Middle frontal gyrus (tissue), 1 donor: ENCODE measurements around the gene EGFL7.

ENCODE experiments used
- DNase-seq: peaks from one replicate; pipeline ENCODE4 v3.0.0-alpha.2; 2015; ENCODE audit warnings: low spot score; ENCODE audit errors: extremely low spot score

Gene EGFL7

DNA sequence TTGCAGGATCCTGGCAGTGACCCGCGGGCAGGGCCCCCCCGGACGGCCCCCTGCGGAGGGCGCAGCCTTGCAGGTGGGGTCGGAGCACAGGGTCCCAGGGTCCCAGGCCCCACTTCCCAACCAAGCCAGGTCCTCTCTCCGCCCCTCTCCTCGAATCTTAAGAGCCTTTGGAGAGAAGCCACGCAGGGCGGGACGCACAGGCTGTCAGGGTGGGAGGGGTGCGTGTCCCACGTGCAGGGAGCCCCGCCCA lies 18.4 kb upstream of the EGFL7 start:
- no peak for DNase-seq

- no peak for DNase-seq
These were observed 17.9 kb upstream of the EGFL7 start for GRCh38 chr9:136644593-136645351.

DNA sequence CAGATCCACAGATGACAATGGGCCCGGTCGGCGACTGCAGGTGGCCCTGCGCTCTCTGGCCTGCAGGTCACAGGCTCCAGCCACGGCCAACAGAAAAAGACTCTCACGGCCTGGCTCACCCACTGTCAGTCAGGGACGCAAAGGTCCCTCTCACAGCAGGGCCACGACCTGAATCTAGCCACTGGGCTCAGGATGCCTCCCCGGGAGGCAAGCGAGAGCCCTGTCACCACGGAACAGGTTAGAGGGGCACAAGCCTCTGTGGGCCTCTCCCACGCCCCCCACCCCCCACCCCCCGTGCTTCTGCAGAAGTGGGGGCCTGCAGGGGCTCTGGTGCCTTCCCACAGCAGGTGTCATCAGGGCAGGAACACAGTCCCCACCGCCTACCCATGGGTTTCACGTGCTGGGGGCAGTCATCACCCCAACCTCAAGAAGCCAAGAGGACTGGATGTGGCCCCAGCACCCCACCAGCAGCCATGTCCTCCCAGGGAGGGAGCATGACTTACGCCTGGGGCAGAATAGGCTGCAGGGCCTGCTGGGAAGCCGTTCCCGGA lies 17.3 kb upstream of the EGFL7 start:
- no peak for DNase-seq

DNA sequence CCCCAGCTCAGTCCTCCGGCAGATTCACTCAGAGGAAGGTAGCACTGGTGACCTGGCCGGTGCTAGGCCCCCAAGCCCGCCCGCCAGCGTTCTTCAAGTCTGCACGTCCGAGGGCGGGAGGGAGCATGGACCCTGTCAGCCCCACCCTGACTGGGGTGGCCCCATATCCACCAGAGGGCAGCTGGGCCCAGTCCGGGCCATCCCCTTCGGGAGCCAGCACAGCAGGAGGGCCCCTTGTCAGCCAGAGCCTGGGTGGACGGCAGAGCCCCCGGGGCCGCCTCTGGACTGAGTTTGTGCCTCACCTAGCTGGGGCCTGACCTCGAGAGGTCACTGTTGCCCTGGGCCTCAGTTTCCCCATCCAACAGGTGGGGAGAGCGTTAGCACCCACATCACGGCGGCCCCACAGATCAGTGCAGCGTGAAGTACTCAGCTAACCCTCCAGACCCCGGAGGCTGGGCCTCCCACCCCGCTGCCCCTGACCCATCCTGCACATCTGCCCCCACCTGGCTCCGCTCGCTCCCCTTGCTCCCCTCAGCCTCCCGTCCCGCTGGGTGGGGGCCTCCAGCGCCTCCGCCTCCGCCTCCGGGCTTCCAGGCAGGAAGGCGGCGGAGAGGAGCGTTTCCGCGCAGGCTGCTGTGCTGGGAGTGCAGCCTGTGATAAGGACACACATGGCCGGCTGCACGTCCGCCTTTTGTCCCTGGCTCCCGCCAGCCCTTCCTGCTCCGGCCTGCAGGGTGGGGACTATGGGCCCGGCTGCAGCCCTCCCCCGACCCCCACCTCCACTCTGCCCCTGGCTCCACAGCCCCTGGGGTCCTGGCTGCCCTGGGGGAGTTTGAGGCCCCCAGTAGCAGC lies 16.6 kb upstream of the EGFL7 start:
- no peak for DNase-seq

- no peak for DNase-seq
These were observed 15.6 kb upstream of the EGFL7 start for GRCh38 chr9:136646827-136647711.

DNA sequence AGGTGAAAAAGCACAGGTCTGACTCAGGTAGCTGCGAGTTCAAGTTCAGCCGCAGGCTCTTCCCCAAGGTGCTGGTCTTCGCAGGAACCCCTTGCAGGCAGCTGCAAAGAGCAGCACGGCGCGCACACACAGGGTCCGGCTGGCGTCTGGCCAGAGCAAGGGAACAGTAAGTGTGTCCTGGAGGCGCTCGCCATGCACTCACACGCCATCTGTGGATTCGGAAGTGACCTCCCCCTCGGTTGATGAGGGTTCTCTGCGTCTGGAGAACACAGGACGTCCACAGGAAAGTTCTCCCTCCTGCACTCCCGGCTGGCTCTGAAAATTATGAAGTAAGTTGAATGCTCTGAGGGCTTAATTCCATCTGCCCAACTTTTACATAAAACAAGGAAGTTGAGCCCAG lies 14.0 kb upstream of the EGFL7 start:
- no peak for DNase-seq

- no peak for DNase-seq
These were observed 12.7 kb upstream of the EGFL7 start for GRCh38 chr9:136650021-136650420.

DNA sequence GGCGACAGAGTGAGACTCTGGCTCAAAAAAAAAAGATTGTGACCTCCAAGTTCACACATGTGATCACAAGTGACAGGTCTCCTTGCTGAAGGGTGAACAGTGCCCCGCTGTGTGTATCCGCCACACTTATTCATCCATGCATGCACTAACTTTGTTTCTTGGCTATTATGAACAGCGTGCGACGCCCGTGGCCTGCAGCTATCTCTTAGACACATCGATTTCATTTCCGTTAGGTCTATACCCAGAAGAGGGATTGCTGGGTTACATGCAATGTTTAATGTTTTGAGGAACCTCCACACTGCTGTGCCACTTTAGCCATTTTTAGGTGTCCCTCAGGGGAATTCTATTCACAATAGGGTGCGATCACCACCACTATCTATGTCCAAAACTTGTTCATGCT lies 12.1 kb upstream of the EGFL7 start:
- DNase-seq: no peak

- no peak for DNase-seq
These were observed 10.9 kb upstream of the EGFL7 start for GRCh38 chr9:136651860-136652259.

GRCh38 chr9:136653323-136654079 lies 9.2 kb upstream of the EGFL7 start:
- no peak for DNase-seq

DNA sequence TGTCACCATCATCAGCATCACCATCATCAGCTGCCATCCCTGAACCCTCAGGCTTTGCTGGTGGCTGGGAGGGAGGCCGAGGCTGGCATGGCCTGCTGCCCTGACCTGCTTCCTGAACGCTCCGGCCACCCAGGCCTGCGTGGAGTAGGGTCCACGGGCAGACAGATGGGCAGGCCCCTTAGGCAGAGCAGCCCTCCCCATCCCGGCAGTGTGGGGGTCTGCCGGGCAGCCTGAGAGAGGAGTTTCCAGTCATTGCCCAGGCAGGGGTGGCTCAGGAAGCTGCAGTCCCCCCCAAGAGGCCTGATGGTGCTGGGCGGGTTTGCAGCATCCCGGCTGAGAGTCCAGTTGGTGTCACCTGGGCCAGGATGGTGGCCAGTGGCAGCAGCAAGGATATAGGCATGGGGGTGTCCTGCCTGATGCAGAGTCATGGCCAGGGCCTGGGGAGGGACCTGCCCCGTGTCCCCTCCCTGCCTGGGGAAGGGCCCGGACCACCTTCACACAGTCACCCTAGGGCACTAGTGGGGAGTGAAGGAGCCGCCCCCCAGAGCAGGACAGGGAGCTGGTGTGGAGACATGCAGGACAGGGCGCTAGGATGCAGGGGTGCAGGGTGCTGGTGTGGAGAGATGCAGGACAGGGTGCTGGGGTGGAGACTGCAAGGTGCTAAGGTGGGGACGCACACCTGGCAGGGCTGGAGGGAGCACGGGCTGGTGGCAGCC lies 7.7 kb upstream of the EGFL7 start:
- no peak for DNase-seq

GRCh38 chr9:136655536-136656182 lies 7.1 kb upstream of the EGFL7 start:
- no peak for DNase-seq

- DNase-seq: no peak
These were observed 6.5 kb upstream of the EGFL7 start for GRCh38 chr9:136656183-136656738.

DNA sequence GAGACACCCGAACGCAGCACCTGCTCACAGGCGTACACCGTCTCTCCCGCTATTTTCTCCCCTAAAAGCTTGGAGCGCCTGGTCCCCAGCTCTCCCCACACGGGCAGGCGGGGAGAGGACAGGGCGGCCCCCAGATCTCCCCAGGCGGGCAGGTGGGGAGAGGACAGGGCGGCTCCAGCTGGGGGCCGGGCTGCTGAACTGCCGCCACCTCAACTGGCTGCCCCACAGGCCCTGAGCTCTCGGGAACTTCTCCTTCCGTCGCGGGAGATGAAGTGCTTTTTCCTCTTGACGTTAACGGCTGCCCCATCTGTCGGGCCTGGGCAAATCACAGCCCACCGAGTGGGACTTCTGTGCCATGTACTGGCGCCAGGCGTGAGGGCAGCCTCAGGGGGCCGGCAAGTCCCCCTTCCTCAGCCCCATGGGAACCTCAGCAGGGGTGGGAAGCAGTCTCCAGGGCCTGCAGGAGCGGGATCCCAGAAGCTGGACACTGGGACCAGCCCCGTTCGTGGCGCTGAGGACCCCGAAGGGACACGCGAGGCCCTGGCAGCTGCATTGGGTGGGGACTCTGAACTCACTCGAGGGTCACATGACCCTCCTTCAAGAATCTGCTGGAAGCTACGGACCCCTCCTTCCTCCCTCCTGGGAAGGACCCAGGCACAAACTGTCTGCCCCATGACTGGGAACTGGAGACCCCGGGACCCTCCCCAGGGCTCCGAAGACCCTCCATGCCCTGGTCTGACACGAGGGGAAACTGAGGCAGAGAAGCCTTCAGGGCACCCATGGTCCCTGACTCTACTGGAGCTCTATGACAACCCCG lies 5.7 kb upstream of the EGFL7 start:
- DNase-seq: no peak

DNA sequence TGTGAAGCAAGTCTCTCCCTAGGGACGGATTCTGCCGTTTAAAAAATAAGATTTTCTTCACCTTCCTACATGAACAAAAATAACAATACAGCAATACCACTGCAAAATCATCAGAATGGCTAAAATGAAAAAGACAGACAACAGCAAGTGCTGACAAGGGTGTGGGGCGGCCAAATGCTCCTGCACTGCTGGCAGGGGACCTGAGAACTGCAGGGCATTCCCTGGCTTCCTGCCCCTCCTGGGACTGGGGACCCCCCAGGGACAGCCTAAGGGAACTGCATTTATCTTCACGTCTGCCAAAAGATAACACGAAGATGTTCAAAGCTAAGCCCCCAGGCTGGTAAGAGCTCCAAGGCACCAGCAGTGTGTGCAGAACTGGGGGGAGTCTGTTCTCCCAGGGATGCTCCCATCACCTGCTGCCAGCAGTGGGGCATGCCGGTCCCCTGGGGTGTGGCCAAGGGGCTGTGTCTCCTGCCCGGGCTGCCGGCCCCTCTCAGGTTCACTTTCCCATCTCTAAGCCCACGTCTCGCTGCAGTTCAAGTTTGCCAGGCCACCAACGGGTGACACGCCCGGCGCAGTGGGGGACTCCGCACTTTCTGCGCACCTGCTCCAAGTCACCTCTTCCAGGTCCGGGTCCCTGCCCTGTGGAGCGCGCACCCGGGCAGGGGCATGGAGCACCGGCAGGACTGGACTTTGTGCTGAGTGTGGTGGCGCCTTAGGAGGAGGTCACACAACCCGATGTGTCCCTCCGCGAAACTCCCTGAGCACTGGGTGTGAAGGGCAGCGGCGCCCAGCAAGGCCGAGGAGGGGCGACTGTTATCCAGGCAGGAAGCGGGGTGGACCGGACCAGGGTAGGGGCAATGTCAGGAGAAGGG lies 4.5 kb upstream of the EGFL7 start:
- DNase-seq: no peak

GRCh38 chr9:136658849-136659535 lies 3.7 kb upstream of the EGFL7 start:
- DNase-seq: no peak
